Panc1 (cell line): ENCODE measurements around the gene GID4.

Experiments used
- POLR2AphosphoS5 ChIP-seq: IDR thresholded peaks from 2 replicates; pipeline ENCODE4 v1.6.1; 2012; ENCODE audit warnings: mild to moderate bottlenecking, low read depth, low read length, moderate library complexity
- TF ChIP-seq, protein P1 (sequence below): fragments of 450-650 bp; IDR thresholded peaks from 2 replicates; pipeline ENCODE4 v1.5.1; 2017; ENCODE audit warnings: mild to moderate bottlenecking

DNA sequence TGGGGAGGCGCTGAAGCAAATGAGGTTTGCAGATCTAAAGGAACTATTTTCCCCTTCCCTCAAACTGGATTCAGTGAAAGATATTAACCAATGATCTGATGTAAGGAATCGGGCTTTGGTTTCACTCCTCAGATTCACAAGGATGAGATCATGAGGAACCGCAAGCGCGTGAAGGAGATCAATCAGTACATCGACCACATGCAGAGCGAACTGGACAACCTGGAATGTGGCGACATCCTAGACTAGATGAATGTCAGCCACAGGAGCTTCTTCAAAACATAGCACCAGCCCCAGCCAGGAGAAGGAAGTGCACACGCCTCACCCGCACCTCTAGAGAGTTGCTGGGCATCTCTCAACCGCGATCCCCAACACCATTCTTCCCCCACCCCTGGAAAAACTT lies 22.8 kb upstream of the GID4 start:
- TF ChIP-seq POLR2AphosphoS5 = no peak
- TF ChIP-seq, protein P1, sequence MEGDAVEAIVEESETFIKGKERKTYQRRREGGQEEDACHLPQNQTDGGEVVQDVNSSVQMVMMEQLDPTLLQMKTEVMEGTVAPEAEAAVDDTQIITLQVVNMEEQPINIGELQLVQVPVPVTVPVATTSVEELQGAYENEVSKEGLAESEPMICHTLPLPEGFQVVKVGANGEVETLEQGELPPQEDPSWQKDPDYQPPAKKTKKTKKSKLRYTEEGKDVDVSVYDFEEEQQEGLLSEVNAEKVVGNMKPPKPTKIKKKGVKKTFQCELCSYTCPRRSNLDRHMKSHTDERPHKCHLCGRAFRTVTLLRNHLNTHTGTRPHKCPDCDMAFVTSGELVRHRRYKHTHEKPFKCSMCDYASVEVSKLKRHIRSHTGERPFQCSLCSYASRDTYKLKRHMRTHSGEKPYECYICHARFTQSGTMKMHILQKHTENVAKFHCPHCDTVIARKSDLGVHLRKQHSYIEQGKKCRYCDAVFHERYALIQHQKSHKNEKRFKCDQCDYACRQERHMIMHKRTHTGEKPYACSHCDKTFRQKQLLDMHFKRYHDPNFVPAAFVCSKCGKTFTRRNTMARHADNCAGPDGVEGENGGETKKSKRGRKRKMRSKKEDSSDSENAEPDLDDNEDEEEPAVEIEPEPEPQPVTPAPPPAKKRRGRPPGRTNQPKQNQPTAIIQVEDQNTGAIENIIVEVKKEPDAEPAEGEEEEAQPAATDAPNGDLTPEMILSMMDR = no peak
